Left ventricle myocardium inferior (tissue), 1 donor: ENCODE data around the gene HACD4. TPM values are rescaled to one million over a fixed set of nuclear protein-coding genes. Genes with fewer than 3 reads are reported as not detected.
"Not testable (repeated sequence)": the region's sequence is repeated elsewhere in the genome, so short reads cannot be mapped to it uniquely, and the experiment has no call there.

Source experiments
- DNase-seq: peaks from one replicate; pipeline ENCODE4 v3.0.0-alpha.2; 2020
- H3K27ac ChIP-seq: fragments of 200-600 bp; replicated peaks from 2 replicates; pipeline ENCODE4 v1.8.0; 2021
- H3K27me3 ChIP-seq: fragments of 200-600 bp; 2 replicates; pipeline ENCODE4 v1.8.0; 2021; ENCODE audit warnings: low read depth
- H3K36me3 ChIP-seq: fragments of 200-600 bp; 2 replicates; pipeline ENCODE4 v1.8.0; 2021
- H3K4me1 ChIP-seq: fragments of 200-600 bp; 2 replicates; pipeline ENCODE4 v1.8.0; 2021
- H3K4me3 ChIP-seq: fragments of 200-600 bp; 2 replicates; pipeline ENCODE4 v1.8.0; 2021; ENCODE audit warnings: mild to moderate bottlenecking, moderate library complexity
- H3K9me3 ChIP-seq: fragments of 200-600 bp; replicated peaks from 2 replicates; pipeline ENCODE4 v1.8.0; 2021
- intact Hi-C: fragments of 100-400 bp; cut with micrococcal nuclease; formaldehyde crosslinking; loops from one replicate; pipeline ENCODE4 v1.11.0; 2022
- total RNA-seq: library from RNA; stranded (reverse); fragmentation: NEBNext Ultra II Directional; extraction: Animal tissue kit (Norgen Biotek cat#: 25700); gene quantifications from one replicate; pipeline ENCODE4 v1.2.1, GENCODE V29; 2021
- TF ChIP-seq, protein P1 (sequence below): fragments of 200-600 bp; IDR thresholded peaks from 2 replicates; pipeline ENCODE4 v1.8.0; 2021; ENCODE audit warnings: antibody characterized with exemption, mild to moderate bottlenecking, borderline replicate concordance
- donor health status: DM: no; HTN: yes; CAD: no; lungs with severe emphysema.

HACD4 gene
- total RNA-seq, 1 donor from 2014 or later, result 0.71 TPM

DNA sequence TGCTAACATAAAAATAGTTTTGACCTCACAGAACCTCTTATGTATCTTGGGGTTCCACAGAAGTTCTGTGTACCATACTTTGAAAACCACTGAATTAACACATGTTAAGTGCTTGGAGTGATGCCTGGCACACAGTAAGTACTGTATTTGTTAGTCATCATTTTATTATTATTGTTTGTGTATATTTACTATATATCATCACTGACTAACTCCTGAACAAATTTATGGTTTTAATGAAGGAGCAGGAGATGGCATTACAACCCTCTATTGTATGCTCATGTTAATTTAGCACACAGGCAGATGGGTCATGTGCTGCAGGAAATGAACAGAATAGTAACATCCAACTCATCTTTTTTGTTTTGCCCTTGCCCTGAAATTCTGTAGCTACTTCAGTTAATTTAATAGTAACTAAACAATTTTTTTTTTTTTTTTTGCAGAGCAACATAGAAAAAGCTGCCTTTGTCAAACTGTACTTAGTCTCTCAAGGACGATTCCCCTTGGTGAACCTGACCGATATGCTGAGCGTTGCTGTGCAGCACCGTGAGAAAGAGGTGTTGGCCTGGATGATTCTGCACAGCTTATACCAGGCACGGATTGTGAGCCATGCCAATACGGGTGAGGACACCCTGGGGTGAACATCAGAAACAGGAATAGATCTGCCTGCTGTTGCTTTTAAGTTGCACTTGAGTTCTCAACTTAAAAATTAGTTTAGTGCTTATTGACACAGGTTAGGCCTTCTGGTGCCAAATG is 45.4 kb downstream of the HACD4 start:
- Histone ChIP-seq H3K9me3 (no peaks in the 10 kb centered on the region), H3K27me3 (no peaks in the 10 kb centered on the region), H3K4me1 (peaks cover 7% of the 10 kb centered on the region), H3K36me3 (peaks cover 56% of the 10 kb centered on the region), H3K4me3 (no peak overlapping the region), H3K27ac (no peak overlapping the region)
- intact Hi-C loops, result no loop called here
- TF ChIP-seq, protein P1, sequence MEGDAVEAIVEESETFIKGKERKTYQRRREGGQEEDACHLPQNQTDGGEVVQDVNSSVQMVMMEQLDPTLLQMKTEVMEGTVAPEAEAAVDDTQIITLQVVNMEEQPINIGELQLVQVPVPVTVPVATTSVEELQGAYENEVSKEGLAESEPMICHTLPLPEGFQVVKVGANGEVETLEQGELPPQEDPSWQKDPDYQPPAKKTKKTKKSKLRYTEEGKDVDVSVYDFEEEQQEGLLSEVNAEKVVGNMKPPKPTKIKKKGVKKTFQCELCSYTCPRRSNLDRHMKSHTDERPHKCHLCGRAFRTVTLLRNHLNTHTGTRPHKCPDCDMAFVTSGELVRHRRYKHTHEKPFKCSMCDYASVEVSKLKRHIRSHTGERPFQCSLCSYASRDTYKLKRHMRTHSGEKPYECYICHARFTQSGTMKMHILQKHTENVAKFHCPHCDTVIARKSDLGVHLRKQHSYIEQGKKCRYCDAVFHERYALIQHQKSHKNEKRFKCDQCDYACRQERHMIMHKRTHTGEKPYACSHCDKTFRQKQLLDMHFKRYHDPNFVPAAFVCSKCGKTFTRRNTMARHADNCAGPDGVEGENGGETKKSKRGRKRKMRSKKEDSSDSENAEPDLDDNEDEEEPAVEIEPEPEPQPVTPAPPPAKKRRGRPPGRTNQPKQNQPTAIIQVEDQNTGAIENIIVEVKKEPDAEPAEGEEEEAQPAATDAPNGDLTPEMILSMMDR, result no peak
- DNase-seq, result no peak

DNA sequence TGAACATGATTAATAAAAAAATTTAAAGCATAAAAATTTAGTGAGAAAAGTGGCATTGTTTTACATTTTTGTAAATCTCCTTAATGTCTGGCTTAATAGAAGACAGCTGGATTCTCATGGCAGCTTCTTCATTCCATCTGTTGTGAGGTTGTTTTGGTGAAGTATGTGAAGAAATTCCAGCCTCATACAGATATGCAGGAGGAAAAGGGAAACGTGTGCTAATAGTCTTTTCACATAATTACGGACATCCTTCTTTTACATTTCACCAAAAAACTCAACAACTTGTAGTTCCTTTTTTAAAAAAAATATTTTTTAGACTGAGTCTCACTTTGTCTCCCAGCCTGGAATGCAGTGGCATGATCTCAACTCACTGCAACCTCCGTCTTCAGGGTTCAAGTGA is 46.9 kb downstream of the HACD4 start:
- no peak for DNase-seq
- TF ChIP-seq, protein P1, result no peak
- Histone ChIP-seq H3K27me3 (no peaks in the 10 kb centered on the region), H3K9me3 (no peaks in the 10 kb centered on the region), H3K27ac (no peak overlapping the region), H3K36me3 (peaks cover 47% of the 10 kb centered on the region), H3K4me1 (peaks cover 17% of the 10 kb centered on the region), H3K4me3 (no peak overlapping the region)
- intact Hi-C loops, result no loop called here

DNA sequence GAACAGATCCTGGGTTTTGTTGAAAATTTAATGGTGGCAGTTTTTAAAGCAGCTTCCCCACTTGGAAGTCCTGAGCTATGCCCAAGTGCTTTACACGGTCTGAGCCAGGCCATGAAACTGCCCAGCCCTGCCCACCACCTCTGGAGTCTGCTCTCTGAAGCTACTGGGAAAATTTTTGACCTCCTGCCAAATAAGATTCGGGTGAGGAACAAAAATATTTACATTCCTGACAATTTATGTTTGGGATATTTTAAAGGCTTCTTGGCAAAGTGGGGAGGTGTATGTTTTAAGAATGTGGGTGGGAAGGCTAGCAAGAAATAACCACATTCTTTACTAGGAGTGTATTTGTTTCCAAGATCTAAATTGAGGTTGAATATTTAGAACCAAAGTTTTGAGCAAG is 50.0 kb downstream of the HACD4 start:
- no peak overlapping the region for H3K27ac ChIP-seq
- no peak overlapping the region for H3K4me3 ChIP-seq
- TF ChIP-seq, protein P1, result no peak
- intact Hi-C loops, result no loop called here
- no peaks in the 10 kb centered on the region for H3K9me3 ChIP-seq
- peaks cover 44% of the 10 kb centered on the region for H3K36me3 ChIP-seq
- H3K4me1 ChIP-seq, result peaks cover 17% of the 10 kb centered on the region
- DNase-seq, result no peak
- no peaks in the 10 kb centered on the region for H3K27me3 ChIP-seq

DNA sequence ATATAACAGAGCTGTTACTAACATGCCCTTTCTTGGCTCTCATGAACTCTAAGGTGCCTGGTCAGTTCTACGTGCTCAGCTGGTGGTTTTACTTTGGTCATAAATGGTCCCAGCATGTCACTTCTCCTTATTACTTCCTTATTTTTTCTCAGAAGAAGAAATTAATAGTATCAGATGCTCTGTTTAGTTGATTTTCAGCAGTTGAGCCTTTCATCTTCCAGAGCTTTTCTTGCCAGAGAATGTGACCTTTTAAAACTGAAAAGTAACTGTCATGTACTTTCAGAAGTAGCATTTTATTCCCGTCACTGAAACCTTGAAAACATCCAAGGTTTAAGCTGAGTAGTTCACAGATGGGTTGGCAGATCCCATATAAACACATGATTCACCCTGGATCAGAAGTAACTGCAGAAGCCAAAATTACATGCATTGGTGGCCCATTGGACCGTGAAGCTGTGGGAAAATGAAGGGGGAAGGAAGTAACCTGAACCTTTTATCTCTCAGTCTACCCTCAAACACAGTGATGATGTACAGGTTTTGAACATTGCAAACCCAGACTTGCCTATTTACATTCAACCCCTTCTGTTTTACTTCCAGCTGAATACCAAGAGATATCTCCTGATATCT is 50.5 kb downstream of the HACD4 start:
- Histone ChIP-seq H3K4me1 (peaks cover 17% of the 10 kb centered on the region), H3K27ac (no peak overlapping the region), H3K27me3 (no peaks in the 10 kb centered on the region), H3K4me3 (no peak overlapping the region), H3K9me3 (no peaks in the 10 kb centered on the region), H3K36me3 (peaks cover 45% of the 10 kb centered on the region)
- TF ChIP-seq, protein P1, result no peak
- intact Hi-C loops, result no loop called here
- no peak for DNase-seq

DNA sequence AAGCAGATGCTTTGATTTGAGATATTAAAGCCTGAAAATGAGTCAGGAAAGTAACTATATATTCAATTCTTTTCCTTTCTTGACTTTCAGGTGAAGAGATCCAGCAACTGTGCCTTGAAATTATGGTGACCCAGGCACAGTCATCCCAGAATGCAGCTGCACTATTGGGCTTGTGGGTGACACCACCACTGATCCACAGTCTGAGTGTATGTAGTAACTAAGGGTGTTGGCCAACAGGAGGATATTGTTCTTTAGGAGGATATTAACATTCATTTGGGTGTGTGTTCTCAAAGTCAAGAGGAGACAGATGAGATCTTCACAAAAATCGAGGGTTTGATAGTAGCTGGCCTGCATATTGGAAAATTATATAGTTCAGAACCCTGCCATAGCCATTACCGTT is 53.2 kb downstream of the HACD4 start:
- Histone ChIP-seq H3K27ac (no peak overlapping the region), H3K36me3 (peaks cover 45% of the 10 kb centered on the region), H3K27me3 (no peaks in the 10 kb centered on the region), H3K9me3 (no peaks in the 10 kb centered on the region), H3K4me1 (peaks cover 17% of the 10 kb centered on the region), H3K4me3 (no peak overlapping the region)
- intact Hi-C loops, result no loop called here
- DNase-seq, result no peak
- TF ChIP-seq, protein P1, result no peak

DNA sequence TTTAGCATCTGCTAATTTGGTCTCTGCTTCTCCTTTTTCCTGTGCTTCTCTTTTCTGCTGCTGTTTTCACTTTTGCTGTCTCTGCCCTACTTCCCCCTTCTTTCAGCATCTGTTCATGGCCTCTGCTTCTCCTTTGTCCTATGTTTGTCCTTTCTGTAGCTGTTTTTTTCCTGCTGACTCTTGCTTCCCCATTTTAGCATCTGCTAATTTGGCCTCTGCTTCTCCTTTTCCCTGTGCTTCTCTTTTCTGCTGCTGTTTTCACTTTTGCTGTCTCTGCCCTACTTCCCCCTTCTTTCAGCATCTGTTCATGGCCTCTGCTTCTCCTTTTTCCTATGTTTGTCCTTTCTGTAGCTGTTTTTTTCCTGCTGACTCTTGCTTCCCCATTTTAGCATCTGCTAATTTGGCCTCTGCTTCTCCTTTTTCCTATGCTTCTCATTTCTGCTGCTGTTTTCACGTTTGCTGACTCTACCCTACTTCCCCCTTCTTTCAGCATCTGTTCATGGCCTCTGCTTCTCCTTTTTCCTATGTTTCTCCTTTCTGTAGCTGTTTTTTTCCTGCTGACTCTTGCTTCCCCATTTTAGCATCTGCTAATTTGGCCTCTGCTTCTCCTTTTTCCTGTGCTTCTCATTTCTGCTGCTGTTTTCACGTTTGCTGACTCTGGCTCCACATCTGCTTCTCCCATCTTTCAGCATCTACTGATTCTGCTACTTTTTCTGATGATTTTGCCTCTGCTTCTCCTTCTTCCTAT is 57.1 kb downstream of the HACD4 start:
- H3K4me1 ChIP-seq, intact Hi-C loops, DNase-seq, H3K9me3 ChIP-seq, H3K27me3 ChIP-seq, H3K4me3 ChIP-seq, H3K27ac ChIP-seq: not testable (repeated sequence)
- peaks cover 26% of the 10 kb centered on the region for H3K36me3 ChIP-seq

DNA sequence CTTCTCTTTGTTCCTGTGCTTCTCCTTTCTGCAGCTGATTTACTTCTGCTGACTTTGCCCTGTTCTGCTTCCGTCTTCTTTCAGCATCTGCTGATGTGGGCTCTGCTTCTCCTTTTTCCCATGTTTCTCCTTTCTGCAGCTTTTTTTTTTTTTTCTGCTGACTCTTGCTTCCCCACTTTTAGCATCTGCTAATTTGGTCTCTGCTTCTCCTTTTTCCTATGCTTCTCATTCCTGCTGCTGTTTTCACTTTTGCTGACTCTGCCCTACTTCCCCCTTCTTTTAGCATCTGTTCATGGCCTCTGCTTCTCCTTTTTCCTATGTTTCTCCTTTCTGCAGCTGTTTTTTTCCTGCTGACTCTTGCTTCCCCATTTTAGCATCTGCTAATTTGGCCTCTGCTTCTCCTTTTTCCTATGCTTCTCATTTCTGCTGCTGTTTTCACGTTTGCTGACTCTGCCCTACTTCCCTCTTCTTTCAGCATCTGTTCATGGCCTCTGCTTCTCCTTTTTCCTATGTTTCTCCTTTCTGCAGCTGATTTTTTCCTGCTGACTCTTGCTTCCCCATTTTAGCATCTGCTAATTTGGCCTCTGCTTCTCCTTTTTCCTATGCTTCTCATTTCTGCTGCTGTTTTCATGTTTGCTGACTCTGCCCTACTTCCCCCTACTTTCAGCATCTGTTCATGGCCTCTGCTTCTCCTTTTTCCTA is 58.0 kb downstream of the HACD4 start:
- H3K4me1 ChIP-seq, H3K27me3 ChIP-seq, intact Hi-C loops, H3K27ac ChIP-seq, DNase-seq, H3K9me3 ChIP-seq, H3K4me3 ChIP-seq: not testable (repeated sequence)
- peaks cover 18% of the 10 kb centered on the region for H3K36me3 ChIP-seq
